Peyer's patch (tissue), 4 donors: ENCODE data around the gene CHST15.

ENCODE experiments used
- POLR2A ChIP-seq, 2 donors: fragments of 450-650 bp; IDR thresholded peaks; one replicate each; pipeline ENCODE4 v1.5.1; 2017; ENCODE audit warnings: antibody characterized with exemption in 2 of 2, mild to moderate bottlenecking in 2 of 2, moderate library complexity in 2 of 2
- TF ChIP-seq, protein P1 (sequence below), 6 experiments: fragments of 450-650 bp in 4 of 6; fragments of 200-600 bp in 2 of 6; sonication (generic) in 1 of 6; IDR thresholded peaks; one replicate each; pipeline ENCODE4 v1.5.1; 2017 to 2019; ENCODE audit warnings: antibody characterized with exemption in 6 of 6, mild to moderate bottlenecking in 3 of 6, moderate library complexity in 1 of 6

DNA sequence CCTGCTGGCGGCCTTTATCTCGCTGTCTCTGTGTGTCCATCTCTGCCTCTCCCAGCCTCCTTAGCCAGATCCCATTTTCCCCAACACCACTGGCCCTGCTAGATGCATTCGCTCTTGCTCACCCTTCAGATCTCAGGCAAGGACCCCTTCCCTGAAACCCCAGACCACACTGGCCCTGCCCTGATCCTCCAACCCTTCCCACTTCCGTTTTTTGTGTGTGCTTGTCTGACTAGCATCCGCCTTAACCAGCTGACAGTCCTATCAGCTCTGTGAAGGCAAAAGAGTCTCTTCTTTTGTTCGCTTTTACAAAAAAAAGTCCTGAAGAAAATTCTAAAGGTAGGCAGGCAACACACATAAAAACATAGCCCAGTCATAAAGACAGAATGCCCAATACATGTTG, 28.7 kb downstream of the CHST15 start:
- TF ChIP-seq, protein P1, sequence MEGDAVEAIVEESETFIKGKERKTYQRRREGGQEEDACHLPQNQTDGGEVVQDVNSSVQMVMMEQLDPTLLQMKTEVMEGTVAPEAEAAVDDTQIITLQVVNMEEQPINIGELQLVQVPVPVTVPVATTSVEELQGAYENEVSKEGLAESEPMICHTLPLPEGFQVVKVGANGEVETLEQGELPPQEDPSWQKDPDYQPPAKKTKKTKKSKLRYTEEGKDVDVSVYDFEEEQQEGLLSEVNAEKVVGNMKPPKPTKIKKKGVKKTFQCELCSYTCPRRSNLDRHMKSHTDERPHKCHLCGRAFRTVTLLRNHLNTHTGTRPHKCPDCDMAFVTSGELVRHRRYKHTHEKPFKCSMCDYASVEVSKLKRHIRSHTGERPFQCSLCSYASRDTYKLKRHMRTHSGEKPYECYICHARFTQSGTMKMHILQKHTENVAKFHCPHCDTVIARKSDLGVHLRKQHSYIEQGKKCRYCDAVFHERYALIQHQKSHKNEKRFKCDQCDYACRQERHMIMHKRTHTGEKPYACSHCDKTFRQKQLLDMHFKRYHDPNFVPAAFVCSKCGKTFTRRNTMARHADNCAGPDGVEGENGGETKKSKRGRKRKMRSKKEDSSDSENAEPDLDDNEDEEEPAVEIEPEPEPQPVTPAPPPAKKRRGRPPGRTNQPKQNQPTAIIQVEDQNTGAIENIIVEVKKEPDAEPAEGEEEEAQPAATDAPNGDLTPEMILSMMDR (IDR thresholded peaks at IDR 0.05), result no peak
- no peak for TF ChIP-seq POLR2A (IDR thresholded peaks at IDR 0.05)
